Suprapubic skin (tissue), 4 donors: Measurements from ENCODE around the gene PPARGC1A. TPM values are rescaled to one million over a fixed set of nuclear protein-coding genes. Genes with fewer than 3 reads are reported as not detected.

ENCODE experiments used
- DNase-seq, 2 donors: peaks; one replicate each; pipeline ENCODE4 v3.0.0-alpha.2; 2019; ENCODE audit warnings: low spot score in 2 of 2
- H3K27ac ChIP-seq: fragments of 200-600 bp; sonication (generic); one replicate; pipeline ENCODE4 v1.5.1; 2019
- H3K27me3 ChIP-seq: fragments of 200-600 bp; sonication (generic); one replicate; pipeline ENCODE4 v1.5.1; 2019
- H3K36me3 ChIP-seq: fragments of 200-600 bp; sonication (generic); one replicate; pipeline ENCODE4 v1.5.1; 2019
- H3K4me1 ChIP-seq: fragments of 200-600 bp; sonication (generic); one replicate; pipeline ENCODE4 v1.5.1; 2019
- H3K4me3 ChIP-seq: fragments of 200-600 bp; sonication (generic); one replicate; pipeline ENCODE4 v1.5.1; 2019; ENCODE audit warnings: mild to moderate bottlenecking
- H3K9me3 ChIP-seq: fragments of 200-600 bp; sonication (generic); one replicate; pipeline ENCODE4 v1.5.1; 2019
- CTCF ChIP-seq, 2 donors: fragments of 200-600 bp in 1 of 2; fragments of 450-650 bp in 1 of 2; sonication (generic) in 1 of 2; IDR thresholded peaks; one replicate each; pipeline ENCODE4 v1.5.1; 2016 to 2019; ENCODE audit warnings: antibody characterized with exemption in 2 of 2, mild to moderate bottlenecking in 1 of 2, moderate library complexity in 1 of 2
- EP300 ChIP-seq: sonication (generic); formaldehyde crosslinking; IDR thresholded peaks from one replicate; pipeline ENCODE4 v1.6.1; 2017; ENCODE audit warnings: antibody characterized with exemption
- POLR2A ChIP-seq, 2 donors: fragments of 450-650 bp; IDR thresholded peaks; one replicate each; pipeline ENCODE4 v1.6.1; 2017; ENCODE audit warnings: antibody characterized with exemption in 2 of 2, mild to moderate bottlenecking in 2 of 2, moderate library complexity in 2 of 2
- POLR2AphosphoS5 ChIP-seq, 3 donors: sonication (generic); formaldehyde crosslinking; IDR thresholded peaks; one replicate each; pipeline ENCODE4 v1.6.1; 2017; ENCODE audit warnings: antibody characterized with exemption in 3 of 3
- WGBS: methylation state at CpG from one replicate; pipeline ENCODE4 v1.1.5; 2018; 5-methylcytosine and 5-hydroxymethylcytosine counted together
- total RNA-seq, 4 donors: library from RNA; depleted of rRNA; stranded (reverse); fragments of >200 nt; gene quantifications; one replicate each; pipeline ENCODE4 v1.1.0, GENCODE V29; 2016

The PPARGC1A gene
- total RNA-seq, 4 donors from 2014 or later: 10.5 to 33.4 (median 13.2) TPM

- H3K27me3 ChIP-seq: no peaks in the 10 kb centered on the region
- no peak for DNase-seq
- H3K4me1 ChIP-seq: no peaks in the 10 kb centered on the region
- WGBS: 87% methylated on average over 2 of the region's 2 CpGs
- no peak overlapping the region for H3K4me3 ChIP-seq
- H3K9me3 ChIP-seq: no peaks in the 10 kb centered on the region
- H3K27ac ChIP-seq: no peak overlapping the region
- no peak for TF ChIP-seq POLR2AphosphoS5 (IDR thresholded peaks at IDR 0.05)
- H3K36me3 ChIP-seq: no peaks in the 10 kb centered on the region
These were observed 15.3 kb downstream of the PPARGC1A start for GRCh38 chr4:23874536-23874901.

- no peak overlapping the region for H3K27ac ChIP-seq
- DNase-seq: no peak
- no peaks in the 10 kb centered on the region for H3K9me3 ChIP-seq
- H3K4me1 ChIP-seq: no peaks in the 10 kb centered on the region
- WGBS: 72% methylated on average over 7 of the region's 7 CpGs
- H3K36me3 ChIP-seq: no peaks in the 10 kb centered on the region
- no peak overlapping the region for H3K4me3 ChIP-seq
- TF ChIP-seq POLR2AphosphoS5 (IDR thresholded peaks at IDR 0.05) (no peak), EP300 (no peak), POLR2A (IDR thresholded peaks at IDR 0.05) (no peak), CTCF (IDR thresholded peaks at IDR 0.05) (no peak)
- no peaks in the 10 kb centered on the region for H3K27me3 ChIP-seq
These were observed 15.9 kb downstream of the PPARGC1A start for GRCh38 chr4:23873717-23874535.

GRCh38 chr4:23871426-23871825, 18.4 kb downstream of the PPARGC1A start:
- Histone ChIP-seq H3K36me3 (no peaks in the 10 kb centered on the region), H3K9me3 (no peaks in the 10 kb centered on the region), H3K27ac (no peak overlapping the region), H3K4me3 (no peak overlapping the region), H3K27me3 (no peaks in the 10 kb centered on the region), H3K4me1 (no peaks in the 10 kb centered on the region)
- WGBS: 57% methylated on average over 2 of the region's 2 CpGs
- DNase-seq: no peak
- TF ChIP-seq CTCF (IDR thresholded peaks at IDR 0.05): no peak

GRCh38 chr4:23866450-23867075, 23.3 kb downstream of the PPARGC1A start:
- Histone ChIP-seq H3K4me1 (no peaks in the 10 kb centered on the region), H3K4me3 (no peak overlapping the region), H3K27me3 (no peaks in the 10 kb centered on the region), H3K9me3 (no peaks in the 10 kb centered on the region), H3K36me3 (no peaks in the 10 kb centered on the region), H3K27ac (no peak overlapping the region)
- DNase-seq: no peak
- 93% methylated on average over 11 of the region's 11 CpGs for WGBS
- TF ChIP-seq CTCF (IDR thresholded peaks at IDR 0.05): no peak
- TF ChIP-seq POLR2AphosphoS5 (IDR thresholded peaks at IDR 0.05): no peak
- no peak for TF ChIP-seq POLR2A (IDR thresholded peaks at IDR 0.05)
- TF ChIP-seq EP300: no peak

- 88% methylated on average over 1 of the region's 1 CpG for WGBS
- Histone ChIP-seq H3K4me3 (no peak overlapping the region), H3K36me3 (no peaks in the 10 kb centered on the region), H3K27ac (peak overlapping the region; percentile 12), H3K4me1 (no peaks in the 10 kb centered on the region), H3K27me3 (no peaks in the 10 kb centered on the region), H3K9me3 (no peaks in the 10 kb centered on the region)
- no peak for TF ChIP-seq EP300
- TF ChIP-seq CTCF (IDR thresholded peaks at IDR 0.05): no peak
- no peak for TF ChIP-seq POLR2AphosphoS5 (IDR thresholded peaks at IDR 0.05)
- TF ChIP-seq POLR2A (IDR thresholded peaks at IDR 0.05): no peak
- DNase-seq: no peak
These were observed 27.9 kb downstream of the PPARGC1A start for GRCh38 chr4:23861897-23862296.
